Measurements from ENCODE around the gene TMEM158.

The TMEM158 gene

GRCh38 chr3:45239254-45239653, 13.2 kb upstream of the TMEM158 start:
- no peak overlapping the region for H3K9ac ChIP-seq (ENCODE audit: low read length)
- WGBS (ENCODE audit: extremely low coverage, insufficient coverage, insufficient read length) = no CpG with 5 or more reads among the region's 4 CpGs
- no peaks in the 10 kb centered on the region for H3K79me1 ChIP-seq (ENCODE audit: low read length)
- H3K14ac ChIP-seq (ENCODE audit: low read length) = no peak overlapping the region
- no peak overlapping the region for H3K4me3 ChIP-seq (ENCODE audit: low read depth, low read length)
- H2BK5ac ChIP-seq (ENCODE audit: low read depth, low read length, poor library complexity) = no peak overlapping the region
- H2AFZ ChIP-seq (ENCODE audit: insufficient read depth, low read length, poor library complexity) = no peak overlapping the region
- H4K91ac ChIP-seq (ENCODE audit: low read depth, low read length) = no peak overlapping the region
- DNase-seq = no peak
- no peak overlapping the region for H4K8ac ChIP-seq (ENCODE audit: low read depth, low read length)
- no peak overlapping the region for H3K4me2 ChIP-seq (ENCODE audit: low read length)
- no peaks in the 10 kb centered on the region for H3K27me3 ChIP-seq (ENCODE audit: insufficient read depth, low read length)
- no peak overlapping the region for H2AK5ac ChIP-seq (ENCODE audit: low read length)
- no peaks in the 10 kb centered on the region for H3K4me1 ChIP-seq (ENCODE audit: control insufficient read depth in 1 of 2, insufficient read depth in 2 of 2, low read length in 2 of 2)
- H3K27ac ChIP-seq (ENCODE audit: low read depth, low read length) = no peak overlapping the region
- no peaks in the 10 kb centered on the region for H3K36me3 ChIP-seq (ENCODE audit: control insufficient read depth in 1 of 2, insufficient read depth in 2 of 2, low read length in 2 of 2)
- no peak overlapping the region for H2BK12ac ChIP-seq (ENCODE audit: low read length)
- H3K23ac ChIP-seq (ENCODE audit: low read length) = no peak overlapping the region
- no peak overlapping the region for H3K18ac ChIP-seq (ENCODE audit: low read length)
- peaks cover 5% of the 10 kb centered on the region for H3K9me3 ChIP-seq (ENCODE audit: insufficient read depth, low read depth, low read length)
- H4K12ac ChIP-seq (ENCODE audit: low read depth, low read length) = no peak overlapping the region
- H3K4ac ChIP-seq (ENCODE audit: low read depth, low read length) = no peak overlapping the region
- no peak overlapping the region for H2BK120ac ChIP-seq (ENCODE audit: insufficient read depth, low read length, poor library complexity)
- no peaks in the 10 kb centered on the region for H3K79me2 ChIP-seq (ENCODE audit: control insufficient read depth, insufficient read depth, low read length, poor library complexity)

DNA sequence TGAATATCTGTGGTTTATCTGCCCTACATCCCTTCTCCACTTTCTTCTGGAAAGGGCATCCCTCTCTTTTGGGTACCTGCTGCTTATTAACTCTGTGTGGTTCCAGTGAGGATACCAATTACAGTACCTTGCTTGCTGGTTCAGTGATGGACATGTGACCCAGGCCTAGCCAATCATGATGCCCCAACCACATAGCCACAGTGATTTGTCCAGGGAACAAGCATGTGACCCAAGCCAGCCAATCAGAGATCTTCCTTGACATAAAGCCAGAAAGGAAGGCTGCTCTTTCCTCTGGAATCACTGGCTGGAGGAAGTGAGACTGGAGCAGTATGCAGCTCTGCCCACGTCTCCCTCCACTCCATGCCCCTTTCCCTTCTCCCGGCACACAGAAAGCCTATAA, 10.9 kb upstream of the TMEM158 start:
- Histone ChIP-seq H3K4me2 (ENCODE audit: low read length) (no peak overlapping the region), H4K91ac (ENCODE audit: low read depth, low read length) (no peak overlapping the region), H2AK5ac (ENCODE audit: low read length) (no peak overlapping the region), H4K8ac (ENCODE audit: low read depth, low read length) (no peak overlapping the region), H3K9me3 (ENCODE audit: insufficient read depth, low read depth, low read length) (peaks cover 5% of the 10 kb centered on the region), H3K27me3 (ENCODE audit: insufficient read depth, low read length) (no peaks in the 10 kb centered on the region), H3K27ac (ENCODE audit: low read depth, low read length) (no peak overlapping the region), H3K79me1 (ENCODE audit: low read length) (no peaks in the 10 kb centered on the region), H3K18ac (ENCODE audit: low read length) (no peak overlapping the region), H4K12ac (ENCODE audit: low read depth, low read length) (no peak overlapping the region), H2BK120ac (ENCODE audit: insufficient read depth, low read length, poor library complexity) (no peak overlapping the region), H3K23ac (ENCODE audit: low read length) (no peak overlapping the region), H3K79me2 (ENCODE audit: control insufficient read depth, insufficient read depth, low read length, poor library complexity) (no peaks in the 10 kb centered on the region), H3K4me1 (ENCODE audit: control insufficient read depth in 1 of 2, insufficient read depth in 2 of 2, low read length in 2 of 2) (no peaks in the 10 kb centered on the region), H3K4me3 (ENCODE audit: low read depth, low read length) (no peak overlapping the region), H2AFZ (ENCODE audit: insufficient read depth, low read length, poor library complexity) (no peak overlapping the region), H3K14ac (ENCODE audit: low read length) (no peak overlapping the region), H3K9ac (ENCODE audit: low read length) (no peak overlapping the region), H3K36me3 (ENCODE audit: control insufficient read depth in 1 of 2, insufficient read depth in 2 of 2, low read length in 2 of 2) (no peaks in the 10 kb centered on the region), H3K4ac (ENCODE audit: low read depth, low read length) (no peak overlapping the region), H2BK5ac (ENCODE audit: low read depth, low read length, poor library complexity) (no peak overlapping the region), H2BK12ac (ENCODE audit: low read length) (no peak overlapping the region)
- DNase-seq = no peak
- no CpG with 5 or more reads among the region's 2 CpGs for WGBS (ENCODE audit: extremely low coverage, insufficient coverage, insufficient read length)

- no peak for DNase-seq
- Histone ChIP-seq H2AK5ac (ENCODE audit: low read length) (no peak overlapping the region), H2AFZ (ENCODE audit: insufficient read depth, low read length, poor library complexity) (no peak overlapping the region), H3K4me1 (ENCODE audit: control insufficient read depth in 1 of 2, insufficient read depth in 2 of 2, low read length in 2 of 2) (no peaks in the 10 kb centered on the region), H3K79me1 (ENCODE audit: low read length) (no peaks in the 10 kb centered on the region), H3K9me3 (ENCODE audit: insufficient read depth, low read depth, low read length) (peaks cover 5% of the 10 kb centered on the region), H3K4me3 (ENCODE audit: low read depth, low read length) (no peak overlapping the region), H4K12ac (ENCODE audit: low read depth, low read length) (no peak overlapping the region), H3K14ac (ENCODE audit: low read length) (no peak overlapping the region), H3K23ac (ENCODE audit: low read length) (no peak overlapping the region), H2BK120ac (ENCODE audit: insufficient read depth, low read length, poor library complexity) (no peak overlapping the region), H3K4ac (ENCODE audit: low read depth, low read length) (no peak overlapping the region), H3K36me3 (ENCODE audit: control insufficient read depth in 1 of 2, insufficient read depth in 2 of 2, low read length in 2 of 2) (no peaks in the 10 kb centered on the region), H3K27me3 (ENCODE audit: insufficient read depth, low read length) (no peaks in the 10 kb centered on the region), H4K8ac (ENCODE audit: low read depth, low read length) (no peak overlapping the region), H2BK12ac (ENCODE audit: low read length) (no peak overlapping the region), H3K9ac (ENCODE audit: low read length) (no peak overlapping the region), H4K91ac (ENCODE audit: low read depth, low read length) (no peak overlapping the region), H3K79me2 (ENCODE audit: control insufficient read depth, insufficient read depth, low read length, poor library complexity) (no peaks in the 10 kb centered on the region), H2BK5ac (ENCODE audit: low read depth, low read length, poor library complexity) (no peak overlapping the region), H3K27ac (ENCODE audit: low read depth, low read length) (no peak overlapping the region), H3K4me2 (ENCODE audit: low read length) (no peak overlapping the region), H3K18ac (ENCODE audit: low read length) (no peak overlapping the region)
- no CpG with 5 or more reads among the region's 2 CpGs for WGBS (ENCODE audit: extremely low coverage, insufficient coverage, insufficient read length)
Observed at GRCh38 chr3:45235409-45235808, 9.3 kb upstream of the TMEM158 start.

DNA sequence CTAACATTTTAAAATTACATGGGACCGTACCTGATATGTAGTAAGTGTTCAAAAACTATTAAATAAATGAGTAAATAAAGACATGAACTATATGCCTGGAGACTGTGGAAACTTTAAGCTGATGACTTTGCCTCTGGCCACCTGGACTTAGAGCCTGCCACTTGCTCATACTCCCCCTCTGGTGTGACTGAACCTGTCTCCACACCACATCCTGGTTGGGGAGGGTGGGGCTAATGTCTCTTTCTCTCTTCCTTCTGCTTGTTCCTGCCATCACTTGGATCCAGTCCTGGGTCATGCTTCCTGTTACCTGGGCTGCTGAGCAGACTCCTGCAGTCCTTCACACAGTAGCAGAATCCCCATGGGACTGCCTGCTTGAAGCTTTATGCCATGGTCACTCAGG, 8.2 kb upstream of the TMEM158 start:
- H2AFZ ChIP-seq (ENCODE audit: insufficient read depth, low read length, poor library complexity) = no peak overlapping the region
- no CpG with 5 or more reads among the region's 1 CpG for whole genome bisulfite sequencing (ENCODE audit: extremely low coverage, insufficient coverage, insufficient read length)
- no peak overlapping the region for H3K23ac ChIP-seq (ENCODE audit: low read length)
- H3K27ac ChIP-seq (ENCODE audit: low read depth, low read length) = no peak overlapping the region
- no peak overlapping the region for H4K91ac ChIP-seq (ENCODE audit: low read depth, low read length)
- H3K4ac ChIP-seq (ENCODE audit: low read depth, low read length) = no peak overlapping the region
- no peak overlapping the region for H3K4me3 ChIP-seq (ENCODE audit: low read depth, low read length)
- no peak overlapping the region for H3K4me2 ChIP-seq (ENCODE audit: low read length)
- no peak overlapping the region for H3K14ac ChIP-seq (ENCODE audit: low read length)
- no peak overlapping the region for H2BK12ac ChIP-seq (ENCODE audit: low read length)
- H3K9ac ChIP-seq (ENCODE audit: low read length) = no peak overlapping the region
- H2BK120ac ChIP-seq (ENCODE audit: insufficient read depth, low read length, poor library complexity) = no peak overlapping the region
- peaks cover 3% of the 10 kb centered on the region for H3K9me3 ChIP-seq (ENCODE audit: insufficient read depth, low read depth, low read length)
- no peaks in the 10 kb centered on the region for H3K27me3 ChIP-seq (ENCODE audit: insufficient read depth, low read length)
- H3K4me1 ChIP-seq (ENCODE audit: control insufficient read depth in 1 of 2, insufficient read depth in 2 of 2, low read length in 2 of 2) = no peaks in the 10 kb centered on the region
- H4K12ac ChIP-seq (ENCODE audit: low read depth, low read length) = no peak overlapping the region
- H3K79me2 ChIP-seq (ENCODE audit: control insufficient read depth, insufficient read depth, low read length, poor library complexity) = no peaks in the 10 kb centered on the region
- no peaks in the 10 kb centered on the region for H3K36me3 ChIP-seq (ENCODE audit: control insufficient read depth in 1 of 2, insufficient read depth in 2 of 2, low read length in 2 of 2)
- H3K18ac ChIP-seq (ENCODE audit: low read length) = no peak overlapping the region
- no peak overlapping the region for H2AK5ac ChIP-seq (ENCODE audit: low read length)
- DNase-seq = no peak
- H3K79me1 ChIP-seq (ENCODE audit: low read length) = no peaks in the 10 kb centered on the region
- H4K8ac ChIP-seq (ENCODE audit: low read depth, low read length) = no peak overlapping the region
- H2BK5ac ChIP-seq (ENCODE audit: low read depth, low read length, poor library complexity) = no peak overlapping the region

All from trophoblast cell (in vitro differentiated cells and primary cell).